SU-DHL-6 (cell line): ENCODE data around the gene SELENOO.

Experiments
- EZH2phosphoT487 ChIP-seq: fragments of 200-600 bp; sonication (generic), shearing (Covaris generic); conservative IDR thresholded peaks from 2 replicates; pipeline ENCODE4 v1.6.1; 2018; ENCODE audit warnings: mild to moderate bottlenecking, antibody characterized with exemption, low read length, moderate library complexity, mixed read lengths
- TF ChIP-seq, protein P1 (sequence below): fragments of 200-600 bp; sonication (generic); IDR thresholded peaks from one replicate; pipeline ENCODE4 v1.5.1; 2017; ENCODE audit warnings: antibody characterized with exemption, mild to moderate bottlenecking, low read length, moderate library complexity; ENCODE audit not compliant: insufficient read depth, poor library complexity, severe bottlenecking

DNA sequence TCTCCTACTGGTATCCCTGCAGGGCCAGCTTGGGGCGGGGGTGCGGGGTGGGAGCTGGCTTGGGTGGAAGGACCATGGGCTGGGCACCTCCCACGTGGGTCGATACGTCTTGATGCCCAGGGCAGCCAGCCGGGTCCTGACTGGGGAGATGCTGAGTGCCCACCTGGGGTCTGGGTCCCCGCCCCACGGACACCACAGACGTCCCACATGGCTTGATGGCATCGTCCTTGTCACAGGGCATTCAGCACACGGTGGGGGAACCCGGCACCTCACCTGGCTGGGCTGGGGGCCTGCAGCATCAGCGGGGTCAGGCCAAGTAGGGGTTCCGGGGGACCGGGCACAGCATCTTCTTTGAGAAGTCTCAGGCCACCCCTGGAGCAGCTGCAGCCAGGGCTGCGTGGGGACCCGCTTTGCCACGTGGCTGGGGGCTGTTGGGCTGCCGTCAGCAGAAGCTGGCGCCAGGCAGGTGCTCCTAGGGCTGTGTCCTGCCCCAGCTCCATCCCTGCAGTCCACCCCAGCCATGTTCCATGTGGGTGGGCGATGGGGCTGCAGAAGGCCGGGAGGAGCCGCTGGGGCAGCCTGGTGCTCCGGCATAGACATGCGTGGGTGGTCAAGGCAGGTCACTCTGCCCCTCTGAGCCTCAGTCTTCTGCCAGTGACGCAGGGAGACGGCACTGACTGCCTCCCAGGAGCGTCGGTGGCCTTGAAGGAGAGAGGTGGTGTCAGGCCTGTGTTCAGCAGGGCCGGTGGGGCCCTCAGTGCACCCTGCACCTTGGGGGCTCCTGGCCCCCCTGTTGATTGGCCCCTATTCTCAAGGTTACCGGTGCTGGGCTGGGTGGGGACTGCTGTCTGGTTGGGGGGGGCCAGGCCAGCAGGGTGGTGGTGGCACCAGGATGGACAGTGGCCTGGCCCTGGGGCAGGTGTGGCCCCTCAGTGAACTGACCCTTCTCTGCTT lies 8.4 kb downstream of the SELENOO start:
- TF ChIP-seq, protein P1, sequence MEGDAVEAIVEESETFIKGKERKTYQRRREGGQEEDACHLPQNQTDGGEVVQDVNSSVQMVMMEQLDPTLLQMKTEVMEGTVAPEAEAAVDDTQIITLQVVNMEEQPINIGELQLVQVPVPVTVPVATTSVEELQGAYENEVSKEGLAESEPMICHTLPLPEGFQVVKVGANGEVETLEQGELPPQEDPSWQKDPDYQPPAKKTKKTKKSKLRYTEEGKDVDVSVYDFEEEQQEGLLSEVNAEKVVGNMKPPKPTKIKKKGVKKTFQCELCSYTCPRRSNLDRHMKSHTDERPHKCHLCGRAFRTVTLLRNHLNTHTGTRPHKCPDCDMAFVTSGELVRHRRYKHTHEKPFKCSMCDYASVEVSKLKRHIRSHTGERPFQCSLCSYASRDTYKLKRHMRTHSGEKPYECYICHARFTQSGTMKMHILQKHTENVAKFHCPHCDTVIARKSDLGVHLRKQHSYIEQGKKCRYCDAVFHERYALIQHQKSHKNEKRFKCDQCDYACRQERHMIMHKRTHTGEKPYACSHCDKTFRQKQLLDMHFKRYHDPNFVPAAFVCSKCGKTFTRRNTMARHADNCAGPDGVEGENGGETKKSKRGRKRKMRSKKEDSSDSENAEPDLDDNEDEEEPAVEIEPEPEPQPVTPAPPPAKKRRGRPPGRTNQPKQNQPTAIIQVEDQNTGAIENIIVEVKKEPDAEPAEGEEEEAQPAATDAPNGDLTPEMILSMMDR: no peak
- no peak for TF ChIP-seq EZH2phosphoT487
